ENCODE measurements around the gene TANC1. TPM values are rescaled to one million over a fixed set of nuclear protein-coding genes. Genes with fewer than 3 reads are reported as not detected.

TANC1 gene
- polyA plus RNA-seq, 1 donor from 2014 or later = 0.37 TPM

DNA sequence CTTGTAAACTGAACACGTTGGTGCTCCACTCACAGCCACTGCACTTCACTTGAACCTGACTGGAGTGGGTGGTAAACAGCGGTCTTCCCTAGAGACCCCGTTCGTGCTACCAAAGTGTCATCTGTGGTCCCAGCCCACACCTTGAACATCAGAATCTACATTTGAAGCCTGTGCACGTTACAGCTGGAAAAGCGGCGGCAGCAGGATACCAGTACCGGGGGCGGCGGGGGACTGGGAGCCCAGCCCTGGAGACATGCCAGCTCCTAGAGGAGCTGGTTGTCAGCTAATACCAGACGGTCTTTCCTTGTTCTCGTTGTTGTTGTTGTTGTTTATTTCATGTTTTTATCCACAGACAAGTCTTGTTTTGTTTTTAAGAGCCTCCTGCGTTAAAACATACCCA, 161.4 kb downstream of the TANC1 start:
- TF ChIP-seq TAF1 (IDR thresholded peaks at IDR 0.05; ENCODE audit: low read depth) (no peak), MXI1 (conservative IDR thresholded peaks at IDR 0.05; ENCODE audit: poor library complexity, severe bottlenecking) (no peak), SMC3 (conservative IDR thresholded peaks at IDR 0.05; ENCODE audit: poor library complexity) (no peak), POLR2AphosphoS5 (IDR thresholded peaks at IDR 0.05) (no peak), RAD21 (conservative IDR thresholded peaks at IDR 0.05) (no peak), EZH2 (IDR thresholded peaks at IDR 0.05; ENCODE audit: borderline replicate concordance, insufficient read depth, low read length, poor library complexity, severe bottlenecking) (no peak), REST (IDR thresholded peaks at IDR 0.05; ENCODE audit: borderline replicate concordance) (no peak), EP300 (conservative IDR thresholded peaks at IDR 0.05; ENCODE audit: poor library complexity, severe bottlenecking) (no peak)
- TF ChIP-seq, protein P1, sequence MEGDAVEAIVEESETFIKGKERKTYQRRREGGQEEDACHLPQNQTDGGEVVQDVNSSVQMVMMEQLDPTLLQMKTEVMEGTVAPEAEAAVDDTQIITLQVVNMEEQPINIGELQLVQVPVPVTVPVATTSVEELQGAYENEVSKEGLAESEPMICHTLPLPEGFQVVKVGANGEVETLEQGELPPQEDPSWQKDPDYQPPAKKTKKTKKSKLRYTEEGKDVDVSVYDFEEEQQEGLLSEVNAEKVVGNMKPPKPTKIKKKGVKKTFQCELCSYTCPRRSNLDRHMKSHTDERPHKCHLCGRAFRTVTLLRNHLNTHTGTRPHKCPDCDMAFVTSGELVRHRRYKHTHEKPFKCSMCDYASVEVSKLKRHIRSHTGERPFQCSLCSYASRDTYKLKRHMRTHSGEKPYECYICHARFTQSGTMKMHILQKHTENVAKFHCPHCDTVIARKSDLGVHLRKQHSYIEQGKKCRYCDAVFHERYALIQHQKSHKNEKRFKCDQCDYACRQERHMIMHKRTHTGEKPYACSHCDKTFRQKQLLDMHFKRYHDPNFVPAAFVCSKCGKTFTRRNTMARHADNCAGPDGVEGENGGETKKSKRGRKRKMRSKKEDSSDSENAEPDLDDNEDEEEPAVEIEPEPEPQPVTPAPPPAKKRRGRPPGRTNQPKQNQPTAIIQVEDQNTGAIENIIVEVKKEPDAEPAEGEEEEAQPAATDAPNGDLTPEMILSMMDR (IDR thresholded peaks at IDR 0.05; ENCODE audit: poor library complexity, severe bottlenecking) = no peak
- no peaks in the 10 kb centered on the region for H4K20me1 ChIP-seq (ENCODE audit: insufficient read depth)
- no peak overlapping the region for H3K4me2 ChIP-seq (ENCODE audit: low read length)
- H3F3A ChIP-seq (ENCODE audit: insufficient read depth, low read length, poor library complexity, severe bottlenecking) = no peaks in the 10 kb centered on the region
- H3K9me2 ChIP-seq (ENCODE audit: insufficient read depth, low read length) = no peaks in the 10 kb centered on the region
- no peaks in the 10 kb centered on the region for H3K36me3 ChIP-seq (ENCODE audit: insufficient read depth, low read length)
- H3K4me3 ChIP-seq (ENCODE audit: low read length) = no peak overlapping the region
- no peak overlapping the region for H2AFZ ChIP-seq (ENCODE audit: low read depth, low read length)
- H3K79me2 ChIP-seq (replicated peaks; ENCODE audit: insufficient read depth, low read length) = no peaks in the 10 kb centered on the region
- H3K9ac ChIP-seq (ENCODE audit: low read length) = no peak overlapping the region
- no peak overlapping the region for H3K27ac ChIP-seq (ENCODE audit: low read length)
- H3K27me3 ChIP-seq (ENCODE audit: insufficient read depth, low read depth, low read length) = no peaks in the 10 kb centered on the region
- H3K9me3 ChIP-seq (ENCODE audit: low read length) = no peaks in the 10 kb centered on the region

GRCh38 chr2:159130302-159130701, 161.9 kb downstream of the TANC1 start:
- Histone ChIP-seq H3K36me3 (ENCODE audit: insufficient read depth, low read length) (no peaks in the 10 kb centered on the region), H3K4me2 (ENCODE audit: low read length) (no peak overlapping the region), H3K9me2 (ENCODE audit: insufficient read depth, low read length) (no peaks in the 10 kb centered on the region), H3K4me3 (ENCODE audit: low read length) (no peak overlapping the region), H3K9ac (ENCODE audit: low read length) (no peak overlapping the region), H3F3A (ENCODE audit: insufficient read depth, low read length, poor library complexity, severe bottlenecking) (no peaks in the 10 kb centered on the region), H3K27me3 (ENCODE audit: insufficient read depth, low read depth, low read length) (no peaks in the 10 kb centered on the region), H3K27ac (ENCODE audit: low read length) (no peak overlapping the region), H4K20me1 (ENCODE audit: insufficient read depth) (no peaks in the 10 kb centered on the region), H2AFZ (ENCODE audit: low read depth, low read length) (no peak overlapping the region), H3K79me2 (replicated peaks; ENCODE audit: insufficient read depth, low read length) (no peaks in the 10 kb centered on the region), H3K9me3 (ENCODE audit: low read length) (no peaks in the 10 kb centered on the region)
- no peak for TF ChIP-seq SMC3 (conservative IDR thresholded peaks at IDR 0.05; ENCODE audit: poor library complexity)
- TF ChIP-seq MXI1 (conservative IDR thresholded peaks at IDR 0.05; ENCODE audit: poor library complexity, severe bottlenecking) = no peak
- TF ChIP-seq REST (IDR thresholded peaks at IDR 0.05; ENCODE audit: borderline replicate concordance) = no peak
- no peak for TF ChIP-seq EZH2 (IDR thresholded peaks at IDR 0.05; ENCODE audit: borderline replicate concordance, insufficient read depth, low read length, poor library complexity, severe bottlenecking)
- no peak for TF ChIP-seq POLR2AphosphoS5 (IDR thresholded peaks at IDR 0.05)
- TF ChIP-seq, protein P1 (IDR thresholded peaks at IDR 0.05; ENCODE audit: poor library complexity, severe bottlenecking) = no peak
- TF ChIP-seq TAF1 (IDR thresholded peaks at IDR 0.05; ENCODE audit: low read depth) = no peak
- TF ChIP-seq EP300 (conservative IDR thresholded peaks at IDR 0.05; ENCODE audit: poor library complexity, severe bottlenecking) = no peak
- no peak for TF ChIP-seq RAD21 (conservative IDR thresholded peaks at IDR 0.05)

Measured in neural cell (in vitro differentiated cells).